Sigmoid colon (tissue), 4 donors: ENCODE data around the gene HIF3A.

Experiments
- POLR2A ChIP-seq, 2 donors: fragments of 450-650 bp; IDR thresholded peaks; one replicate each; pipeline ENCODE4 v1.6.1; 2016; ENCODE audit warnings: antibody characterized with exemption in 2 of 2, mild to moderate bottlenecking in 2 of 2, moderate library complexity in 2 of 2
- POLR2AphosphoS5 ChIP-seq, 4 donors: sonication (generic); formaldehyde crosslinking; IDR thresholded peaks; one replicate each; pipeline ENCODE4 v1.6.1; 2017; ENCODE audit warnings: antibody characterized with exemption in 4 of 4
- TF ChIP-seq, protein P1 (sequence below), 4 experiments: fragments of 450-650 bp in 3 of 4; fragments of 200-600 bp in 1 of 4; IDR thresholded peaks; one replicate each; pipeline ENCODE4 v1.5.1; 2016 to 2019; ENCODE audit warnings: antibody characterized with exemption in 4 of 4, mild to moderate bottlenecking in 3 of 4, moderate library complexity in 2 of 4

DNA sequence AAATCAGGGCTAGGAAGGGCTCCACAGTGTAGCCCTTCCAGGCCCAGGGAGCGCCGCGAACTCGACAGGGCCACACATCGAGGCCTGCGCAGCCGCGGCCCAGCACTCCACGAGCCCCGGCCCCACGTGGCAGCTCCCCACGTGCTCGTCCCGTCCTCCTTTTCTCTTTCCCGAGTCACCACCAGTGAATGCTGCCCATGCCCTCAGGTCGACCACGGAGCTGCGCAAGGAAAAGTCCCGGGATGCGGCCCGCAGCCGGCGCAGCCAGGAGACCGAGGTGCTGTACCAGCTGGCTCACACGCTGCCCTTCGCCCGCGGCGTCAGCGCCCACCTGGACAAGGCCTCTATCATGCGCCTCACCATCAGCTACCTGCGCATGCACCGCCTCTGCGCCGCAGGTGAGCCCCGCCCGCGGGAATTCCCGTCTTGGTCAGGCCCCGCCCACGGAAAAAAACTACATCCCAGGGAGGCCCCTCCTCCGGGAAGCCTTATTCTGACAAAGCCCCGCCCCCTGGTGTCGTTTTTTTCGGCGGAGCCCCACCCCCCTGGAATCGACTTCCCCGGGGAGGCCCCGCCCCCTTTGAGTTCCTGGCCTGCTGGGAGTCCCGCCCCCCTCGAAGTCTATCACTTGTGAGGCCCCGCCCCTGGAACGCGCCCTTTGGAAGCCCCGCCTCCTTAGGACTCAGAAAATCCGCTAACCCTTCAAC is 7.0 kb downstream of the HIF3A start:
- TF ChIP-seq, protein P1, sequence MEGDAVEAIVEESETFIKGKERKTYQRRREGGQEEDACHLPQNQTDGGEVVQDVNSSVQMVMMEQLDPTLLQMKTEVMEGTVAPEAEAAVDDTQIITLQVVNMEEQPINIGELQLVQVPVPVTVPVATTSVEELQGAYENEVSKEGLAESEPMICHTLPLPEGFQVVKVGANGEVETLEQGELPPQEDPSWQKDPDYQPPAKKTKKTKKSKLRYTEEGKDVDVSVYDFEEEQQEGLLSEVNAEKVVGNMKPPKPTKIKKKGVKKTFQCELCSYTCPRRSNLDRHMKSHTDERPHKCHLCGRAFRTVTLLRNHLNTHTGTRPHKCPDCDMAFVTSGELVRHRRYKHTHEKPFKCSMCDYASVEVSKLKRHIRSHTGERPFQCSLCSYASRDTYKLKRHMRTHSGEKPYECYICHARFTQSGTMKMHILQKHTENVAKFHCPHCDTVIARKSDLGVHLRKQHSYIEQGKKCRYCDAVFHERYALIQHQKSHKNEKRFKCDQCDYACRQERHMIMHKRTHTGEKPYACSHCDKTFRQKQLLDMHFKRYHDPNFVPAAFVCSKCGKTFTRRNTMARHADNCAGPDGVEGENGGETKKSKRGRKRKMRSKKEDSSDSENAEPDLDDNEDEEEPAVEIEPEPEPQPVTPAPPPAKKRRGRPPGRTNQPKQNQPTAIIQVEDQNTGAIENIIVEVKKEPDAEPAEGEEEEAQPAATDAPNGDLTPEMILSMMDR (IDR thresholded peaks at IDR 0.05), result no peak
- TF ChIP-seq POLR2A (IDR thresholded peaks at IDR 0.05) (no peak), POLR2AphosphoS5 (IDR thresholded peaks at IDR 0.05) (peak in 1 of 4 donors; percentile 42)
